ENCODE data around the gene MGST3. TPM values are rescaled to one million over a fixed set of nuclear protein-coding genes. Genes with fewer than 3 reads are reported as not detected.

The MGST3 gene
- total RNA-seq, 4 donors from 2014 or later = 202 to 257 (median 232) TPM

DNA sequence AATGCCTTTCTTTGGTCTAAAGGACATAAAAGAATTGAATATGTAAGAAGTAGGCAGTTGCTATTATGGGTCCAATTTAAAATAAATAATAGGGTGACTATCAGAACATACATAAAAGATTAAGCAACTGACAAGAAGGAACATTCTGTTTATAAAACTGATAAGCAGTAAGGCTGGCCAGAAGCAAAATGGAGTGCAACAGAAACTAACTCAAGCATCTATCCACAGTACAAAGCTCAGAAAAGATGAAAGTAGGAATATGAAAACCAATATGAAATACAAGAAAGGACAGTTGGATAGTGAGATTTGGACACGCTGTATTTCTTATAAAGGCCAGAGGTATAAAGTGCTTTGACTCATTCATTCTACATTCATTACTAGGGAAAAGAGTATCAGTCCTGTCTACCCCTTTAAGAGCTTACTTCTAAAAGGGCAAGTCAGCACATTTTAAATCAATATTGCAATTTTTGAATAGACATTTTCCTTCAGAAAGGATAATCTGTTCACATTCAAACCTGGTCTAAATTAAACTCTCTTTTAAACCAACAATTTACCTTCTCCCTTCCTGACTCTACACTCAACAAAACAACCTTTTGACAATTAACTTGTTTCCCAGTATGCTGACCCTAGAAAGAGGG lies 52.9 kb downstream of the MGST3 start:
- peaks cover 0 to 13% (median 5%) of the 10 kb centered on the region in 4 donors for H3K4me1 ChIP-seq
- intact Hi-C loops (cut with DNase I) = no loop called here
- no peak overlapping the region for H3K4me3 ChIP-seq
- H3K9me3 ChIP-seq = no peaks in the 10 kb centered on the region
- 3% methylated on average over 1 of the region's 1 CpG for WGBS
- TF ChIP-seq, protein P1, sequence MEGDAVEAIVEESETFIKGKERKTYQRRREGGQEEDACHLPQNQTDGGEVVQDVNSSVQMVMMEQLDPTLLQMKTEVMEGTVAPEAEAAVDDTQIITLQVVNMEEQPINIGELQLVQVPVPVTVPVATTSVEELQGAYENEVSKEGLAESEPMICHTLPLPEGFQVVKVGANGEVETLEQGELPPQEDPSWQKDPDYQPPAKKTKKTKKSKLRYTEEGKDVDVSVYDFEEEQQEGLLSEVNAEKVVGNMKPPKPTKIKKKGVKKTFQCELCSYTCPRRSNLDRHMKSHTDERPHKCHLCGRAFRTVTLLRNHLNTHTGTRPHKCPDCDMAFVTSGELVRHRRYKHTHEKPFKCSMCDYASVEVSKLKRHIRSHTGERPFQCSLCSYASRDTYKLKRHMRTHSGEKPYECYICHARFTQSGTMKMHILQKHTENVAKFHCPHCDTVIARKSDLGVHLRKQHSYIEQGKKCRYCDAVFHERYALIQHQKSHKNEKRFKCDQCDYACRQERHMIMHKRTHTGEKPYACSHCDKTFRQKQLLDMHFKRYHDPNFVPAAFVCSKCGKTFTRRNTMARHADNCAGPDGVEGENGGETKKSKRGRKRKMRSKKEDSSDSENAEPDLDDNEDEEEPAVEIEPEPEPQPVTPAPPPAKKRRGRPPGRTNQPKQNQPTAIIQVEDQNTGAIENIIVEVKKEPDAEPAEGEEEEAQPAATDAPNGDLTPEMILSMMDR (IDR thresholded peaks at IDR 0.05) = no peak
- no peak for TF ChIP-seq EP300 (IDR thresholded peaks at IDR 0.05)
- TF ChIP-seq POLR2AphosphoS5 (IDR thresholded peaks at IDR 0.05) = no peak
- TF ChIP-seq POLR2A (IDR thresholded peaks at IDR 0.05; ENCODE audit: low read depth) = no peak
- H3K27me3 ChIP-seq = no peaks in the 10 kb centered on the region
- peaks cover 10 to 60% (median 39%) of the 10 kb centered on the region in 4 donors for H3K36me3 ChIP-seq
- DNase-seq (ENCODE audit: extremely low spot score) = no peak
- no peak overlapping the region for H3K27ac ChIP-seq (replicated peaks in 1 of 4)

GRCh38 chr1:165686121-165686970 lies 55.3 kb downstream of the MGST3 start:
- intact Hi-C loops (cut with DNase I) = no loop called here
- no peak overlapping the region for H3K4me3 ChIP-seq
- H3K4me1 ChIP-seq = peaks cover 0 to 13% (median 5%) of the 10 kb centered on the region in 4 donors
- DNase-seq (ENCODE audit: extremely low spot score) = no peak
- TF ChIP-seq EP300 (IDR thresholded peaks at IDR 0.05) (no peak), POLR2A (IDR thresholded peaks at IDR 0.05; ENCODE audit: low read depth) (no peak), POLR2AphosphoS5 (IDR thresholded peaks at IDR 0.05) (no peak)
- TF ChIP-seq, protein P1 (IDR thresholded peaks at IDR 0.05) = no peak
- H3K27ac ChIP-seq (replicated peaks in 1 of 4) = no peak overlapping the region
- H3K9me3 ChIP-seq = no peaks in the 10 kb centered on the region
- no peaks in the 10 kb centered on the region for H3K27me3 ChIP-seq
- H3K36me3 ChIP-seq = peaks cover 9 to 53% (median 25%) of the 10 kb centered on the region in 4 donors
- 91% methylated on average over 6 of the region's 6 CpGs for WGBS

DNA sequence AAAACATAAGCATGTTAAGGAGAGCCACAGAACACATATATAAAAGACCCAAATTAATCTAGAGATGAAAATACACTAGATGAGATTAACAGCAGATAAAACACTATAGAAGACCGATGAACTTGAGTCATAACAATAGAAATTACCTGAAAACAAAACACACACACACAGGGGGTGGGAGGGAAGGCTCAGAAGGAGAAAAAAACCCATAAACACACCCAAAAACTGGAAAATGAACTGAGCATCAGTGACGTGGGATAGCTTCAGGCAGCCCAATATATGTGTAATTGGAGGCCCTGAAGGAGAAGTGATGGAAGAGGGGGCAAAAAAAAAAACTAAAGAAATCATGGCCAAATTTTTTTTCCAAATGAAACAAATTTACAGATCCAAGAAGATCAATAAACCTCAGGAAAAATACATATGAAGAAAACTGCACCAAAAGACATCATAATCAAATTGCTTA lies 56.0 kb downstream of the MGST3 start:
- H3K9me3 ChIP-seq = no peaks in the 10 kb centered on the region

DNA sequence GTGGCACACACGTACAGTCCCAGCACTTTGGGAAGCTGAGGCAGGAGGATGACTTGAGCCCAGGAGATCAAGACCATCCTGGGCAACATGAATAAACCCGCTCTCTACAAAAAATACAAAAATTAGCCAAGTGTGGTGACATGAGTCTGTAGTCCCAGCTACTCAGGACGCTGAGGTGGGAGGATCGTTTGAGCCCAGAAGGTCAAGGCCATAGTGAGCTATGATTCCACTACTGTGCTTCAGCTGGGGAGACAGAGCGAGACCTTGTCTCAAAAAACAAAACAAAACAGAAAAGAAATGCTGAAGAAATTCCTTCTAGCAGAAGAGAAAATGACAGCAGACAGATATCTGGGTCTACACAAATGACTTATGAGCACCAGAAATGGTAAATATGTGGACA lies 57.0 kb downstream of the MGST3 start:
- H3K4me1 ChIP-seq = peaks cover 0 to 13% (median 5%) of the 10 kb centered on the region in 4 donors
- H3K4me3 ChIP-seq = no peak overlapping the region
- peaks cover 4 to 36% (median 10%) of the 10 kb centered on the region in 4 donors for H3K36me3 ChIP-seq
- intact Hi-C loops (cut with DNase I) = no loop called here
- DNase-seq (ENCODE audit: extremely low spot score) = no peak
- 100% methylated on average over 5 of the region's 5 CpGs for WGBS
- TF ChIP-seq POLR2AphosphoS5 (IDR thresholded peaks at IDR 0.05) (no peak), POLR2A (IDR thresholded peaks at IDR 0.05; ENCODE audit: low read depth) (no peak), EP300 (IDR thresholded peaks at IDR 0.05) (no peak)
- TF ChIP-seq, protein P1 (IDR thresholded peaks at IDR 0.05) = no peak
- H3K27ac ChIP-seq (replicated peaks in 1 of 4) = no peak overlapping the region
- no peaks in the 10 kb centered on the region for H3K9me3 ChIP-seq
- no peaks in the 10 kb centered on the region for H3K27me3 ChIP-seq

More for the DNA sequence above, 56.0 kb downstream of the MGST3 start:
- intact Hi-C loops (cut with DNase I) = no loop called here
- no peak for TF ChIP-seq EP300 (IDR thresholded peaks at IDR 0.05)
- TF ChIP-seq, protein P1 (IDR thresholded peaks at IDR 0.05) = no peak
- no peak for TF ChIP-seq POLR2A (IDR thresholded peaks at IDR 0.05; ENCODE audit: low read depth)
- no peak for TF ChIP-seq POLR2AphosphoS5 (IDR thresholded peaks at IDR 0.05)
- no peak for DNase-seq (ENCODE audit: extremely low spot score)
- Histone ChIP-seq H3K36me3 (peaks cover 5 to 46% (median 19%) of the 10 kb centered on the region in 4 donors), H3K27ac (replicated peaks in 1 of 4) (no peak overlapping the region), H3K27me3 (no peaks in the 10 kb centered on the region), H3K4me1 (peaks cover 0 to 13% (median 5%) of the 10 kb centered on the region in 4 donors), H3K4me3 (no peak overlapping the region)
- 98% methylated on average over 2 of the region's 2 CpGs for WGBS
